COLO668 (cell line): ENCODE results near the gene TLNRD1.

Experiments used
- DNase-seq: peaks from one replicate; lab custom pipeline; 2025; ENCODE audit not compliant: unreplicated experiment; lab: John Stamatoyannopoulos, UW

TLNRD1 gene

DNA sequence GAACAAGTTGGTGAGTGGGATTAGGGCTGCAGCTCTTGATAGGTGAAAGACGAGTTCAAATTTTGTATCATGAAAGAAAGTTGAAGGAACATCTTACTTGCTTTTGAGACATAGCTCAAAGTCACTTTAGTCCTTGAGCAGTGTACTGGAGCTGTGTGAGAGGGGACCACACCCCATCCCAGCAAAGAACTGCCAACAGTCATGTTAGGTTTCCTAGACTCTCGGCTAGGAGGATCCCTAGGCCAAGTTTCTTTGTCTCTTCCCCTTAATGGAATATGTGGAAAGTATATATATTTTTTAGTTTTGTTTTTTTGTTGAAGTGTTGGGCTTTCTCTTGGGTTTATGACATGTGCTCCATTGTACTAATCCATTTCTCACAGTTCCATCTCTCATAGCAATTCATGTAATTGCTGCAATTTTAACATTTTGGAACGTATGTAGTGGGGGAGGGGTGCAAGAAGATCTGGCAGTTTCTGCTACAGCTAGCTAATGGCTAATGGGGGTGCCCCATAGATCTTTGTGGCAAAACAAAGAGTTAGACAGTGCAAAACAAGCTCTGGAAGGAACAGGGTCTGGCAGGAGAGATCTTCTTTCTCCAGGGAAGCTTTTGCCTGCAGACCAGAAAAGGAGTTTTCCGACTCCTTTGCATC, 25.1 kb downstream of the TLNRD1 start:
- DNase-seq = no peak

DNA sequence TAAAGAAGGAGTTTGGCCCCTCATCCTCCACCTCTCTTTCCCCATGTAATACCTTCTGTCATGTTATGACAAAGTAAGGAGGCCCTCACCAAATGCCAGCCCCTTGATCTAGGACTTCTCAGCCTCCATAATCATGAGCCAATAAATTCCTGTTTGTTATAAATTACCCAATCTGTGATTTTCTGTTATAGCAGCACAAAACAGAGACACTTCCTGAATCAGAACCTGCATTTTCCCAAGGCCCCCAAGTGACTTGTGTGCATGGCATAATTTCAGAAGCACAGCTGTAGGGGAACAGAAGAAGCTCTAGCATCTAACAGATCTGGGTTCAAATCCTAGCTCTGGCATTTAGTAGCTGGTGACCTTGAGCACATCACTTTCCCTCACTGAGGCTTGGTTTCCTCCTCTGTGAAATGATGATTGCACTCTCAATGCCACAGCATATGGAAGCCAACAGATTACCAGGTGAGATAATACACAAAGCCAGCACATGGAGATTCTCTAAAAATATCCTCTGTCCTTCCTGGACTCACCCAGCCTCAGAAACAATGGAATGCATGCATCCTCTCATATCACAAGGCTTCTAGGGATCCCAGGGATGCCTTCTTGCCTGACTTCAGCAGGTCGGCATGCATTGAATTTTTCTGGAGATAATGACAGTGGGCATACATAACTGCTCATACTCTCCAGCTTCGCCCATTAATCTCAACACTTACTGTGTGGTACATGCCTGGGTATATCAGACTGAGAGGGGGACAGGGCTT, 26.3 kb downstream of the TLNRD1 start:
- no peak for DNase-seq

DNA sequence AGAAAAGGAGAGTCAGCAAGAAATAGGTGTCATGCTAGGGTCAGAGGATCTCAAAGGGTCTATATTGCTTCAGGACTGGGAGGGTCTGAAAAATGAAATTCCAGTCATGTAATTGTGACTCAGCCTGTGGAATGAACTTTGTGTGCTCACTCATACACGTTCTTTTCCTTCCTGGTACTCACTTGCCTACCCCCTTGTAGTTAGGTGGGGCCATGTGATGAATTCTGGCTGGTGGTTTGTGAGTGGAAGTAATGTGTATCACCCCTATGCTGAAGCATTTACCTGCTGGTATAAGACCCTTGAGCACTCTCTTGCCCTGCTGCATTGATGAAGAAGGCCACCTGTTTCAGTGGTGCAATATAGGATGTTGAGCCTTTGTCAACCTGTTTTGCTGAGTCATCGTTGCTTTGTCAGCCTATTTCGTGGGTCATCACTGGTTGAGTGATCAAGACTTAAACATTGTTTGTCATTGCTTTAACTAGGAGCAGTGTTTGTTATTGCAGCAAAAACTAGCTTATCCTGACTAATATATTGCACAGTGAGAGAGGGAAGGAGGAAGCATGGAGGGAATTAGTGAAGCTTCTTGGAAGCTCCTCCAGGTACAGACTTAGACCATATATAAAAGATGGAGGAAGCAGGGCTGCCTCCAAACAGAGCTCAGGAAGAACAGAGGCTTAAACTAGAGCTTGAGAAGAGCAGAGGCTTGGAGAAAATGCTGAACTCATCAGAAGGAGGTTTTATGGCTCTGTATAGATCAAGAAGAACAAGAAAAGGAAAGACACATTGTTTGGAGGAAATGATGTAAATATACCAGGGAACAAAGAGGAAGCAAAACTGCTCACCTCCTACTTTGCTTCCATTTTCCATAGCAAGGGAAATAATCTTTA, 28.9 kb downstream of the TLNRD1 start:
- no peak for DNase-seq

DNA sequence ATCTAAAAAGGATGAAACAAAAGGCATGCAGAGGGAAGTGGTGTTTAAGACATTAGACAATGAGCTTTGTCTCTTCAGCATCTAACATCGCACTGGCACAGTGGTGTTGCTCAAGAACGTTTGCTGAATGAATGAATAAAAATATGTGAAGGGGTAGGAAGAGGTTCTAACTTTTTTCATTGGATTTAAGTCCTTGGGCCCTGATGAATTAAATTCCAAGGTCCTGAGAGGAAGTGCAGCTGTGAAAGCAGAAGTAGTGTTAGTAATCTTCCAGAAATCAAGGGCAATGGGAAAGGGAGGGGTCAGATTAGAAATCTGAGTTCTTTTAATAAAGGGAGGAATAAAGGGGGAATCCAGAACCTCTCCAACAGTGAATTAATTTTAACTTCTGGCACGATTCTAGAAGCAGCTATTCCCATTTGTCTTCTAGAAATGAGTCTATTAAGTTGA, 29.6 kb downstream of the TLNRD1 start:
- DNase-seq = no peak

GRCh38 chr15:81031203-81031602, 30.5 kb downstream of the TLNRD1 start:
- DNase-seq = no peak

DNA sequence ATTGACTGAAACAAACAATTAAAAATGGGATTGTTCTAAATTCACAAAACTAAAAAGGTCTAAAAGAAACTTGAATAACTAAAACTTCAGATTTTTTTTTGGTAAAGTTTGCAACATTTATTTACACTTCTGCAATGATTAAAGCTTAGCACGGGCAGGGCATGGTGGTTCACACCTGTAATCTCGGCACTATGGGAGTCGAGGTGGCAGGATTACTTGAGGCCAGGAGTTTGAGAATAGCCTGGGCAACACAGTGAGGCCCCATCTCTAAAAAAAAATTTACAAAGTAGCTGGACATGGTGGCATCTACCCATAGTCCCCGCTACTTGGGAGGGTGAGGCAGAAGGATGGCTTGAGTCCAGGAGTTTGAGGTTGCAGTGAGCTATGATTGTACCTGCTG, 31.6 kb downstream of the TLNRD1 start:
- DNase-seq = no peak

DNA sequence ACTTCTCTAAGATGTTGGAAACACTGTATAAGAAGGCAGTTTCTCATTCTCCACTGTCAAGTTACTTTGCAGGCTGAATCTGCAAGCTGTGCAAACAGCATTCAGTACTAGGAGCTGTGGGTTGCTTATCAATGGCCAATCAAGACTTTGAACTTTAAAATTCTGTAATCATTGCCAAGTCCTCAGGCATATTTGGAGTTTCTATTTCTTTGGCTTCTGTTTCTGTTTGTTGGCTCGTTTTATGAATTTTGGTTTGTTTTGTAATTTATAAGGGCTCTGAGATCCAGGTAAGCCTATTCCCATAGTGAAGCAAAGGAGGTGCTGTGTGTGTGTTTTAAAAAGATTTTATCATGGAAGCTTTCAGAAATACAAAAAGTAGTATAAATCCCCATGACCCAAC, 32.1 kb downstream of the TLNRD1 start:
- DNase-seq = no peak

- no peak for DNase-seq
These were observed 32.8 kb downstream of the TLNRD1 start for GRCh38 chr15:81033508-81033907.

DNA sequence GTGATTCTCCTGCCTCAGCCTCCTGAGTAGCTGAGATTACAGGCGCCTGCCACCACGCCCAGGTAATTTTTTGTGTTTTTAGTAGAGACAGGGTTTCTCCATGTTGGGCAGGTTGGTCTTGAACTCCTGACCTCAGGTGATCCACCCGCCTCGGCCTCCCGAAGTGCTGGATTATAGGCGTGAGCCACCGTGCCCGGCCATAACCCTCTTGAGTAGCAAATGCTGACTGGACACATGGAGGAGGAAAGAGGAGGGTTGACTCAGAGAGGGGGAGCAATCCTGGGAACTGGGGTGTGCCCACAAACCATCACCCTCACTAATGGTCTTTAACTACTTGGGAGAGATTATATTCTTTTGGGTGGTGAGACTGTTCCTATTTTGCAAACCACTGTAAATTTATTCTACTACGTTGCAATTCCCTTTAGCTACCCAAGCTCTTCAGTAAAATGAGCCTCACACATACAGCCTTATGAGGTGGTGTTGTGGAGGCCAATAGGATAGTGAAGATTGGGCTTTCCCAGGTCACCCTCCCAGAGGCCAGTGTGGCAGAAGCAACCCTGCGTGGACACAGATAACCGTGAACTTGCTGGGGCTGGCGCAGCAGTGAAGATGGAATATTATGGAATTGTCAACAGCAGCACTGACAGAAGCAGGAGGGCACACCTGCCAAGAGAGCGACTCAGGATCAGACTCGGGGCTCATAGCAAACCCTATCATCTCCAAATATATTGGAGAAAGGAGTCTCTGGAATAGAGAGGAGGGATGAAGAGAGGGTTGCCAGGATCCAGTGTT, 37.4 kb downstream of the TLNRD1 start:
- no peak for DNase-seq

DNA sequence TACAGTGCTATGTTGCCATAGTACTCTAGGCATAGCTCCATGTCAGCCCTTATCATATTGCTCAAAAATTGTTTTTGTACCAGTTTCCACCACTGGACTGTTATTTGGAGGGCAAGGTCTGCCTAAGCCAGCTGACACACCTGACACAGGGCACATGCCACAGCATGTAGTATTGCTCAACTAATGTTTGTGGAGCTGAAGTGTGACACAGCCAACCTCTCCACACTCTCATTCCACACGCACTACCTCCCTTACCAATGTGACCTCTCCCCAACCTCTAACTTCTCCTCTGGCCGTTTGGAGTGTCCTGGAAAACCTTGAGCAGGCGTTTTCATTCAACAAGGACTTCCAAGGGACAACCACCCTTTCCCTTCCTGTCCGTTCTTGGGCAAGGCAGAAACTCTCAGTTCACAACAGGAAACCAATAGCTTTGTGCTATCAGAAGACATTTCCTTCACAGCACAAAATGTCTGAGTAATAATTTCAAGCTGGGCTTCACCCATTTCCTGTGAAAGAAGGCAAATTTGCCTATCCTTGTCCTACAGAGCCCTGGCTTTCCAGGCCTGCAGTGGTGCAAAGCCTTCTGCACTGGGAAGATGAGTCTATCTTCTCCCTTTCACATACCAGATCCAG, 38.4 kb downstream of the TLNRD1 start:
- DNase-seq = no peak

- no peak for DNase-seq
These were observed 40.0 kb downstream of the TLNRD1 start for GRCh38 chr15:81040757-81041156.

GRCh38 chr15:81043281-81043934, 42.7 kb downstream of the TLNRD1 start:
- DNase-seq = no peak

DNA sequence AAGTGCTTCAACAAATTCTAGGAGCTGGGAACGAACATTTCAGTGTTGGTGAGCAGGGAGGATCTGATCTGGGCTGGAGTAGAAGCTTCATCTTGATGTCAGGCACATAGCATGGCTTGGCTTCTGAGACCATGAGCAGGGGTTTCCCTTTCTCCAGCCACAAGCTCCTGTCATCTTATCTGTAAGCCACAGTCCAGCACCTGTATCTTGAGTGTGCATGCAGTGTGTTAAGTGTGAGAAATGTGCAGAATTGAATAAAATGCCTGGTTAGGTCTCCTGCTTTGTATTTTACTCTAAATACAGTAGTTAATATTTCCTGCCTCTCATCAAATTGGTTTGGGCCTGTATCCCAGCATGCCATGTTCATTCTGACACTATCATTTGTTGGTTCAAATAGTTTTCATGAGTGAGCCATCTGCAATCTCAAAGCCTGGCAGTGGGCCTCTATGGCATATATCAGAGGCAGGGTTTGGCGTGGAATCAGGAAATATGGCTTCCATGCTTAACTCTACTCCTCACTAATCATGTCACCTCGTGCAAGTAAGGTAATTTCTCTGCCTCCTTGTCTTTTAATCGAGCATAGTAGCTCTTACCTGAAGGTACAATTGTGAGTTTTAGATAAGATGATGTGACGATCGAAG, 43.3 kb downstream of the TLNRD1 start:
- no peak for DNase-seq

DNA sequence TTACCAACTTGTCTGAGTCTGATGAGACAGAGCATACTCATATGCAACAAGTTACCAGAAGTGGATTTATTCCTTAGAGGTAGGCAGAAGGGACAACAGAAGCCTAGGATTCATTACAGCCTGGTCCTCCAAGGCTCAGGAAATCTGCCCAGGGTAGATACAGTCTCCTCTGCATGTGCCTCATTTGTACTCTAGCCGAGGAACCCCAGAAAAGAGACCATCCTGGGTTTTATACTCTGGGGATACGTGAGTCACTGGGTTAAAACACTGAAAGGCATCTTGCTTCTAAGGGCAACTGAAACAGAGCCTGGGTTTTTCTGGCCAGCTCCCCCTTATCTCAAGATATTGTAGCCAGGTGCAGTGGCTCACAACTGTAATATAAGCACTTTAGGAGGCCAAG, 45.6 kb downstream of the TLNRD1 start:
- DNase-seq = no peak

- no peak for DNase-seq
These were observed 47.2 kb downstream of the TLNRD1 start for GRCh38 chr15:81047928-81048327.

DNA sequence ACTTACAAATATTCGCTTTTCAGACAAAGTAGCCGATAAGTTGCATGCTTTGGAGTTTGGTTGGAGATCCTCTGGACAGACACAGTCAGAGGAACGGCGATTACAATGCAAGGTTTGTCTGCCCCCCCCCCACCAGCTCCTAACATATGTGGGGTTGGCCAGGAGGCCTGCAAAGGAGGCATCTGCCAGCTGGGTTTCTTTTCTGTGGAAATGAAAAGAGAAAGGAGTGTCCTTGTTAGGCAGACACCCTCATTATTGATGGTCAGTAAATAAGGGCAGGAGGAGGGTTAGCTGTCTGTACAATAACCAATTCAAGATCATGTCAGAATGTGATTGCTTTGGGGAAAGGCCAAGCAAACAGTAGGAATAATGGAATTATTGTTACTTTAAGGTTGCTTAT, 49.1 kb downstream of the TLNRD1 start:
- peak; percentile 8 for DNase-seq

DNA sequence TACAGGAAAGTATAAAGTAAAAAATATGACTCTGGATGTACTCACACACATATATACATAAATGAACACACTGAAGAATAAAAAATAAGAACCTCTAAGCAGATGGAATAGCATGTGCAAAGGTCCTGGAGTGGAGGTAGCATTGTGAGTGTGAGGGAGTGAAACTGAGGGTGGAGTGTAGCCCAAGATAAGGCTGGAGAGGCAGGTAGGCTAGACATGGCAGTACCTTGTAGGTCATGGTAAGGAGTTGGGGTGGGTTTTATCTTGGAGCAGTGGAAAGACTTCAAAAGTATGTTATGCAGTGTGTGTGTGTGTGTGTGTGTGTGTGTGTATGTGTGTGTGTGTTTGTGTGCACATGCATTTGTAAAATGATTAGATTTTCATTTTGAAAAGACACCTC, 49.5 kb downstream of the TLNRD1 start:
- DNase-seq = no peak

DNA sequence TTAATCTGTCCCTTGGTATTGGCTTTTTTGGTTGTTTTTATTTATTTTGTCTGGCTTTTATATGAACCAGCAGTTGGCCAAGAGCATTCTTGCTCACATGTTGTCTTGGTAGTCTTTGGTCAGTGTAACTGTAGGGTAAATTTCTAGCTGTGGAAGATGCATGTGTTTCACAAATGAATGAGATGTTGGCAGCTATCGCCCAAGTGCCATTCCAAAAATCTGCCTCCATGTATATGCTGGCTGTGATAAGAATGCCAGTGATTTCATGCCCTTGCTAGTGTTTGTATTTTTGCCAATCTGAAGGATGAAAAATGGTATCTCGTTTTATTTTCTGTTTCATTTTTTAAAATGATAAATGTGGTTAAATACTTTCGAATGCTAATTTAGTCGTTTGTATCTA, 50.1 kb downstream of the TLNRD1 start:
- DNase-seq = no peak

DNA sequence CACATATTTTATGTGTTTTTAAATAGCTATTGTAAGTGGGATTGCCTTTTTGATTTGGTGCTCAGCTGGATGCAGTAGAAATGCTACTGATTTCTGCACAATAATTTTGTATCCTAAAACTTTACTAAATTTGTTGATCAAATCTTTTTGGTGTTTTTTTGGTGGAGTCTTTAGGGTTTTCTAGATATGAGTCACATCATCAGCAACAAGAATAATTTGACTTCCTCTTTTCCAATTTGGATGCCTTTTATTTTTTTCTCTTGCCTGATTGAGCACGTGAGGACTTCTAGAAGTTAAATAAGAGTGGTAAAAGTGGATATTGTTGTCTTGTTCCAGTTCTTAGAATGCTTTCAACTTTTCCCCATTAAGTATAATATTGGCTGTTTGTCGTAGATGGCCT, 51.3 kb downstream of the TLNRD1 start:
- DNase-seq = no peak

GRCh38 chr15:81053621-81054020, 52.9 kb downstream of the TLNRD1 start:
- no peak for DNase-seq
